Heart right ventricle (tissue), 16 donors: ENCODE data around the gene MCOLN3. TPM values are rescaled to one million over a fixed set of nuclear protein-coding genes. Genes with fewer than 3 reads are reported as not detected.

Experiments
- ATAC-seq, 8 donors: fragments of 200-7000 bp; cut with Tn5 transposase; one replicate each; pipeline ENCODE4 v1.9.1; 2020; ENCODE audit warnings: mild to moderate bottlenecking in 8 of 8, moderate library complexity in 8 of 8, moderate number of reproducible peaks in 1 of 8
- DNase-seq, 2 donors: peaks; one replicate each; pipeline ENCODE4 v3.0.0-alpha.2; 2020
- H3K27ac ChIP-seq, 10 donors: fragments of 200-600 bp; sonication (generic) in 2 of 10; one replicate each; pipeline versions ENCODE4 v1.5.0 to v1.8.0; 2020 to 2022; ENCODE audit warnings: mild to moderate bottlenecking in 3 of 10
- H3K27me3 ChIP-seq, 7 donors: fragments of 200-600 bp; one replicate each; pipeline ENCODE4 v1.8.0; 2021 to 2022; ENCODE audit warnings: mild to moderate bottlenecking in 2 of 7
- H3K36me3 ChIP-seq, 9 donors: fragments of 200-600 bp; sonication (generic) in 1 of 9; one replicate each; pipeline versions ENCODE4 v1.5.0 to v1.8.0; 2020 to 2022; ENCODE audit warnings: mild to moderate bottlenecking in 2 of 9
- H3K4me1 ChIP-seq, 9 donors: fragments of 200-600 bp; sonication (generic) in 1 of 9; one replicate each; pipeline versions ENCODE4 v1.5.0 to v1.8.0; 2020 to 2022; ENCODE audit warnings: mild to moderate bottlenecking in 4 of 9
- H3K4me3 ChIP-seq, 10 donors: fragments of 200-600 bp; sonication (generic) in 2 of 10; one replicate each; pipeline versions ENCODE4 v1.5.0 to v1.8.0; 2020 to 2022; ENCODE audit warnings: mild to moderate bottlenecking in 7 of 10, moderate library complexity in 2 of 10
- H3K9me3 ChIP-seq, 11 donors: fragments of 200-600 bp in 10 of 11; sonication (generic) in 2 of 11; one replicate each; pipeline versions ENCODE4 v1.5.0 to v1.8.0; 2013 to 2022; ENCODE audit warnings: mild to moderate bottlenecking in 2 of 11, control low read depth in 1 of 11, moderate library complexity in 1 of 11
- CTCF ChIP-seq, 9 donors: fragments of 200-600 bp; sonication (generic) in 2 of 9; IDR thresholded peaks; one replicate each; pipeline versions ENCODE4 v1.5.0 to v1.8.0; 2021 to 2022; ENCODE audit warnings: antibody characterized with exemption in 9 of 9, mild to moderate bottlenecking in 5 of 9, moderate library complexity in 1 of 9
- WGBS, 2 donors: extraction: QIAGEN DNeasy Blood & Tissue Kit; methylation state at CpG; one replicate each; pipeline ENCODE4 v1.1.7; 2013; ENCODE audit warnings: inconsistent platforms in 1 of 2; 5-methylcytosine and 5-hydroxymethylcytosine counted together
- intact Hi-C, 10 donors: fragments of 100-400 bp; cut with DNase I; formaldehyde crosslinking; loops; one replicate each; pipeline versions ENCODE4 v1.11.1 to v1.14.2; 2022
- polyA plus RNA-seq, 2 donors: library from polyadenylated mRNA; stranded (reverse); fragments of 200-250 nt; gene quantifications; one replicate each; pipeline ENCODE4 v1.2.3, GENCODE V29; 2013
- total RNA-seq, 10 donors: library from RNA; stranded (reverse); fragmentation: NEBNext Ultra II Directional in 3 of 10; extraction: Animal tissue kit (Norgen Biotek cat#: 25700) in 3 of 10; gene quantifications; one replicate each; pipeline versions ENCODE4 v1.2.1 to v1.2.4, GENCODE V29; 2021 to 2023
- donor health status: Arrhythmogenic right ventricular cardiomyopathy.
- donor health status: ischemic (EF 13 %, LVEDD 7.1; RV severe dilation, severe dysfunction).
- donor health status: healthy with polysubstance abuse.
- donor health status: DM: no; HTN: yes; CAD: no.
- donor health status: DM: no; HTN: no; CAD: no.
- donor health status: ischemic (EF 25% LVEDD 6.9; RV normal size, moderate dysfunction).
- donor health status: ischemic (EF 25% LVEDD 5.7; RV mildly dilated, moderate dysfunction).
- donor health status: healthy.
- donor health status: DM: yes; HTN: yes; CAD: no.
- donor health status: Ischemic cardiomyopathy.
- donor health status: ischemic (EF 35%, LVEDD 5.7; RV mildly dilated, moderate dysfunction).
- donor health status: nonischemic (EF 11% LVEDD 7.7; RV severe dilation, severe dysfunction).
- donor health status: DM: yes; HTN: yes; CAD: no.
- donor health status: PGD.
- donor health status: ischemic (EF 29% LVEDD 5.4; RV normal size, mild dysfunction).
- donor health status: nonischemic (EF 23%, LVEDD 6.1; RV moderate dilation, normal function).

The MCOLN3 gene
- total and polyA plus RNA-seq, 12 donors = 0.13 to 2.7 (median 0.28) TPM; not detected in 1

- intact Hi-C loops = loop anchor here in 1 of 10 donors (5.0 kb wide), 1 partner anchor 1070 kb away; no protein-coding TSS in a partner anchor
- ATAC-seq = no peak
- Histone ChIP-seq H3K4me1 (peaks cover 0 to 5% (median 0%) of the 10 kb centered on the region in 9 donors), H3K27ac (no peak overlapping the region), H3K36me3 (no peaks in the 10 kb centered on the region), H3K27me3 (no peaks in the 10 kb centered on the region), H3K4me3 (no peak overlapping the region), H3K9me3 (no peaks in the 10 kb centered on the region)
- no peak for DNase-seq
- no peak for TF ChIP-seq CTCF (IDR thresholded peaks at IDR 0.05)
- WGBS, 2 donors = 58 to 68% methylated on average over 1 of the region's 1 CpG
Measured at GRCh38 chr1:84972377-84972987, 75.8 kb downstream of the MCOLN3 start.

- WGBS, 2 donors = 83 to 85% methylated on average over 2 of the region's 2 CpGs
- intact Hi-C loops = loop anchor here in 1 of 10 donors (5.0 kb wide), 1 partner anchor 1070 kb away; no protein-coding TSS in a partner anchor
- DNase-seq (no peak), ATAC-seq (no peak)
- H3K36me3 ChIP-seq = no peaks in the 10 kb centered on the region
- H3K9me3 ChIP-seq = no peaks in the 10 kb centered on the region
- H3K4me1 ChIP-seq = peaks cover 0 to 5% (median 0%) of the 10 kb centered on the region in 9 donors
- H3K4me3 ChIP-seq = no peak overlapping the region
- no peak for TF ChIP-seq CTCF (IDR thresholded peaks at IDR 0.05)
- no peak overlapping the region for H3K27ac ChIP-seq
- no peaks in the 10 kb centered on the region for H3K27me3 ChIP-seq
Measured at GRCh38 chr1:84971957-84972356, 76.3 kb downstream of the MCOLN3 start.

- intact Hi-C loops = loop anchor here in 1 of 10 donors (5.0 kb wide), 1 partner anchor 1073 kb away; no protein-coding TSS in a partner anchor
- ATAC-seq (no peak), DNase-seq (no peak)
- H3K27ac ChIP-seq = no peak overlapping the region
- TF ChIP-seq CTCF (IDR thresholded peaks at IDR 0.05) = no peak
- peaks cover 0 to 5% (median 0%) of the 10 kb centered on the region in 9 donors for H3K4me1 ChIP-seq
- H3K4me3 ChIP-seq = no peak overlapping the region
- H3K27me3 ChIP-seq = peaks cover 0 to 4% (median 0%) of the 10 kb centered on the region in 7 donors
- no peaks in the 10 kb centered on the region for H3K36me3 ChIP-seq
- WGBS, 2 donors = 92 to 94% methylated on average over 7 of the region's 7 CpGs
- H3K9me3 ChIP-seq = no peaks in the 10 kb centered on the region
Measured at GRCh38 chr1:84969489-84970250, 78.6 kb downstream of the MCOLN3 start.

GRCh38 chr1:84968865-84969264, 79.4 kb downstream of the MCOLN3 start:
- intact Hi-C loops = no loop called here
- Histone ChIP-seq H3K4me3 (no peak overlapping the region), H3K27me3 (peaks cover 0 to 4% (median 0%) of the 10 kb centered on the region in 7 donors), H3K9me3 (no peaks in the 10 kb centered on the region), H3K36me3 (no peaks in the 10 kb centered on the region), H3K27ac (no peak overlapping the region), H3K4me1 (peaks cover 0 to 5% (median 0%) of the 10 kb centered on the region in 9 donors)
- DNase-seq = no peak
- ATAC-seq = no peak
- WGBS, 2 donors = 94% methylated on average over 3 of the region's 3 CpGs
- no peak for TF ChIP-seq CTCF (IDR thresholded peaks at IDR 0.05)
